D341Med (cell line): ENCODE measurements around the gene KRT72.

ENCODE experiments used
- DNase-seq: peaks from one replicate; pipeline ENCODE4 v3.0.0; 2012; ENCODE audit warnings: low spot score

Gene KRT72

DNA sequence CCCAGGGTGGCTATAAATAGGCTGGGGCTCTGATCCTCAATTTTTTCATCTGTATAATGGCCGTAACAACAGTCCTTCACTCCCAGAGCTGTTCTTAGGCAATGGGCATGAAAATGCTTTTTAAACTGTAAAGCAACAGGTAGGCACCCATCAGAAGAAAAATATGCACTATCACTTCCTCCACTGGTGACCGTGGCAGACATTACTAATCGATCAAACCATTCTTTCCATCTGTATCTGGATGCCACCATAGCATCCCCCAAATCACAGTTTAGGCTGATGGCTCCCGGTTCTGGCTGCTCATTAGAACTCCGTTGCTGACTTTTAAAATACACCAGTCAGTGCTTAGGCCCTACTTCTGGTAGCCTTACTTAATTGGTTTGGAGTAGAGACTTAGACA, 59.6 kb downstream of the KRT72 start:
- DNase-seq = no peak

DNA sequence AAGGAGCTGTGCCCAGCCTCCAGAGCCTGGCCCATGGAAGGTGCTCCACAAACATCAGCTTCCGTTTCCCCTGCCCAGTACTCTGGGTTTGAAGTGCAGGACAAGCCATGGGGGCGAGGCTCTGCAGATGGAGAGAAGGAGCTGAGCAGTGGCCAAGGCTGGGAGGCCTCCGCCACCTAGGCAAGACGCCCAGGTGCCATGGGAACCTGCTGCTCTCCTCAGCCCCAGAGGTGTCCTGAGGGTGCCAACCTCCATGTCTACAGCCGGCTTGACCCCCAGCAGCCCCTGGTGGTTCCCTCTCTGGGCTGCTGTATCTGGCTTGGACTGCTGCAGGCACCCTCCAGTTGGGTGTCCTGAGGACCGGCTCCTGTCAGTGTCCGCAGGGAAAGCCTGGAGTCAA, 60.7 kb downstream of the KRT72 start:
- DNase-seq = no peak

DNA sequence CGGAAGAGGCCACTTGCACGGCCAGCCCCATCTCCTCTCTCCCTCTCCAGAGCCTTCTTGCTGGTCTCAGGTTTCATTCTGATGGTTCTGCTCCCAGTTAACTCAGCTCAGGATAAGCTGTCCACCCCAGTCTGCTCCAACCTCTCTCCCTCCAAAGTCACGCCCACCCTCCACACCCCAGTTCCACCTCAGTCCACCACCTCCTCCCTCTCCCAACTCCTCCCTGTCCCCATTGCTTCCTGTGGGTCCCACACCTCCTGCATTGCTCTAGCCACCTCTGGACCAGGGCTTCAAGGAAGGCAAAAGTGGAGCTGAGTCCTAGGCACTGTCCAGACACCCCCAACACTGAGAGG, 61.5 kb downstream of the KRT72 start:
- DNase-seq = no peak

DNA sequence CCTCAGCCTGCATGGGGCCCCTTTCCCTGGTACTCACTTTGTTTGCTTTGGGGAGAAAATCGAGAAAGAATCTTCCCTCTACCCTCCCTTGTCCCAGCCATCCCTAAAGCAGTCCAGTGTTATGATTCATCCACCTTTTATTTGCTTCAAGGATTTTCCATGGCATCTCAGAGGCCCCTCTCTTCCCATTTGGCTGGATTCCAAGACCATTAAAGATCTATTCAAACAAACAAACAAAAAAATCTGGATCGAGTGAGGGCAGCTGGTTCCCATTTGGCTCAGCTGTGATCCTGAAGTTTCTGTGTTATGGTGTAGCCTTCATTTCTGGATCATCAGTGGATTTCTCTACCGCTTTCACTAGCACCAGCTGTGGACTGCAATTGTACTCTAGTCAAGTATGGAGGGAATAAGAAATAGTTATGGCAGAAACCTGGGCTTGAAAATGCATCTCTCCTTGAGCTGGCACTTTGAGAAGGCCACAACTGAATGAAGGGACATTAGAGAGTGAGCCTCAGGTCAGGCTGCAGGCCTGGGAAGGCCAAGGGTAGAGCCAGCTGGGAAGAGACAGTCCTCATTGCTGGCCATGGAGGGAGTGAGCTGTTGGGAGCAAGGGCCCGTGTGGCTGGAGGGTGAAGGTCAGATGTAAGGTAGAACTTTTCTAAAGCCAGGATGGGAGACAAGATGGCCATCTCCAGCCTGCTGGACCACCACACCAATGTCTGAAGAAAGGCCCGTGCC, 62.0 kb downstream of the KRT72 start:
- no peak for DNase-seq

DNA sequence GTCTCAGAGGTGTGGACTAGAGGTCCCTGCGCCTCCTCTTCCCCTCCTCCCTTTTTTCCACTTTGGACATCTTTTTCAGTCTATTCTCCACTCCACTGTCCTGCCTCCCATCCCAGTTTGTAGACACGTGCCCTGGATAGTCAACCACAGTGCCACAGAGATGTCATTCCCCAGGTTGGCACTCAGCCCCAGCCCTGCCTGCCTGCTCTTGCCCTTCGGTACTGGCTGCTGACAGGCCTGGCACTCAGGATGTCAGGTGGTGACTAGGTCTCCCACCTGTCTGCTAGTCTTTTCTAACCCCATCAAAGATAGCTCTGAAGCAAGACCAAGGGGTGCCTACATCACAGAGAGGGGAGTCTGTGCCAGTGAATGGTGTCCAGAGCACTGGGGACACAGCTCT, 64.2 kb downstream of the KRT72 start:
- no peak for DNase-seq
